Tibial nerve (tissue), 4 donors: ENCODE results near the gene FBH1. TPM values are rescaled to one million over a fixed set of nuclear protein-coding genes. Genes with fewer than 3 reads are reported as not detected.
A peak's percentile ranks its signal among the peaks of the same experiment; 100 is the strongest.

Experiments
- DNase-seq, 2 donors: peaks; one replicate each; pipeline ENCODE4 v3.0.0-alpha.2; 2019; ENCODE audit warnings: low spot score in 2 of 2
- H3K27ac ChIP-seq, 4 donors: fragments of 200-600 bp; sonication (generic) in 3 of 4; one replicate each; pipeline ENCODE4 v1.5.1; 2017 to 2019; ENCODE audit warnings: mild to moderate bottlenecking in 1 of 4
- H3K27me3 ChIP-seq, 2 donors: fragments of 200-600 bp; sonication (generic) in 1 of 2; one replicate each; pipeline versions ENCODE4 v1.5.1 to v1.6.0; 2017 to 2019
- H3K36me3 ChIP-seq, 3 donors: fragments of 200-600 bp; sonication (generic); one replicate each; pipeline ENCODE4 v1.5.1; 2018 to 2019
- H3K4me1 ChIP-seq, 4 donors: fragments of 200-600 bp; sonication (generic) in 3 of 4; one replicate each; pipeline ENCODE4 v1.5.1; 2017 to 2019
- H3K4me3 ChIP-seq, 4 donors: fragments of 200-600 bp; sonication (generic) in 3 of 4; one replicate each; pipeline ENCODE4 v1.5.1; 2017 to 2019; ENCODE audit warnings: mild to moderate bottlenecking in 1 of 4, moderate library complexity in 1 of 4
- H3K9me3 ChIP-seq, 4 donors: fragments of 200-600 bp; sonication (generic) in 3 of 4; one replicate each; pipeline ENCODE4 v1.5.1; 2017 to 2019
- EP300 ChIP-seq, 2 donors: sonication (generic); formaldehyde crosslinking; IDR thresholded peaks; one replicate each; pipeline ENCODE4 v1.6.1; 2017; ENCODE audit warnings: antibody characterized with exemption in 2 of 2, mild to moderate bottlenecking in 1 of 2
- POLR2A ChIP-seq, 2 donors: fragments of 450-650 bp; IDR thresholded peaks; one replicate each; pipeline ENCODE4 v1.6.1; 2017; ENCODE audit warnings: antibody characterized with exemption in 2 of 2, mild to moderate bottlenecking in 2 of 2, moderate library complexity in 2 of 2
- WGBS, 2 donors: methylation state at CpG; one replicate each; pipeline ENCODE4 v1.1.5; 2018; 5-methylcytosine and 5-hydroxymethylcytosine counted together
- total RNA-seq, 4 donors: library from RNA; depleted of rRNA; stranded (reverse); fragments of >200 nt; gene quantifications; one replicate each; pipeline ENCODE4 v1.1.0, GENCODE V29; 2016
- TF ChIP-seq, protein P1 (sequence below), 5 experiments: fragments of 200-600 bp in 3 of 5; fragments of 450-650 bp in 2 of 5; sonication (generic) in 3 of 5; IDR thresholded peaks; one replicate each; pipeline ENCODE4 v1.5.1; 2016 to 2019; ENCODE audit warnings: antibody characterized with exemption in 5 of 5, mild to moderate bottlenecking in 3 of 5, moderate library complexity in 2 of 5

Gene FBH1
- total RNA-seq, 4 donors from 2014 or later = 64.0 to 109 (median 96.6) TPM

DNA sequence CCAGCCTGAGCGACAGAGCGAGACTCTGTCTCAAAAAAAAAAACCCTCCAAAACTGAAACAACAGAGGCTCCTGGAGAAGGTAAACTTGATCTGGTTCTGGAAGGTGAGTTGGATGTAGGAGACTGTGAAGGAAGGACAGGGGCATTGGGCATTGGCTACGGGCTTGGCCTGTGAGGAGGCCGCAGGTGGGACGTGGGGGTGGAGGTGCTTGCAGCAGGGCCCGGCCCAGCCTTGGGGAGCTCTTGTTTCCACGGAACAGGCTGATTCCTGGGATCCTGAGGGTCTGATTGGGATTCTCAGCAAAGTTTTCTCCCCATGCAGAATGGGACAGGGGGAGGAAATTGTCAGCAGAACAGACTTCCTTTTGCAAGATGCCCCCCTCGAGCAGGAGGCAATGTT is 56.7 kb downstream of the FBH1 start:
- no peak for TF ChIP-seq POLR2A (IDR thresholded peaks at IDR 0.05)
- TF ChIP-seq, protein P1, sequence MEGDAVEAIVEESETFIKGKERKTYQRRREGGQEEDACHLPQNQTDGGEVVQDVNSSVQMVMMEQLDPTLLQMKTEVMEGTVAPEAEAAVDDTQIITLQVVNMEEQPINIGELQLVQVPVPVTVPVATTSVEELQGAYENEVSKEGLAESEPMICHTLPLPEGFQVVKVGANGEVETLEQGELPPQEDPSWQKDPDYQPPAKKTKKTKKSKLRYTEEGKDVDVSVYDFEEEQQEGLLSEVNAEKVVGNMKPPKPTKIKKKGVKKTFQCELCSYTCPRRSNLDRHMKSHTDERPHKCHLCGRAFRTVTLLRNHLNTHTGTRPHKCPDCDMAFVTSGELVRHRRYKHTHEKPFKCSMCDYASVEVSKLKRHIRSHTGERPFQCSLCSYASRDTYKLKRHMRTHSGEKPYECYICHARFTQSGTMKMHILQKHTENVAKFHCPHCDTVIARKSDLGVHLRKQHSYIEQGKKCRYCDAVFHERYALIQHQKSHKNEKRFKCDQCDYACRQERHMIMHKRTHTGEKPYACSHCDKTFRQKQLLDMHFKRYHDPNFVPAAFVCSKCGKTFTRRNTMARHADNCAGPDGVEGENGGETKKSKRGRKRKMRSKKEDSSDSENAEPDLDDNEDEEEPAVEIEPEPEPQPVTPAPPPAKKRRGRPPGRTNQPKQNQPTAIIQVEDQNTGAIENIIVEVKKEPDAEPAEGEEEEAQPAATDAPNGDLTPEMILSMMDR (IDR thresholded peaks at IDR 0.05) = no peak
- no peak for TF ChIP-seq EP300 (IDR thresholded peaks at IDR 0.05)
- H3K36me3 ChIP-seq = no peaks in the 10 kb centered on the region
- peaks cover 0 to 43% (median 9%) of the 10 kb centered on the region in 4 donors for H3K4me1 ChIP-seq
- no peak for DNase-seq
- peaks cover 0 to 8% of the 10 kb centered on the region in 2 donors for H3K27me3 ChIP-seq
- no peaks in the 10 kb centered on the region for H3K9me3 ChIP-seq
- WGBS, 2 donors = 84 to 87% methylated on average over 8 of the region's 8 CpGs
- no peak overlapping the region for H3K4me3 ChIP-seq
- no peak overlapping the region for H3K27ac ChIP-seq

DNA sequence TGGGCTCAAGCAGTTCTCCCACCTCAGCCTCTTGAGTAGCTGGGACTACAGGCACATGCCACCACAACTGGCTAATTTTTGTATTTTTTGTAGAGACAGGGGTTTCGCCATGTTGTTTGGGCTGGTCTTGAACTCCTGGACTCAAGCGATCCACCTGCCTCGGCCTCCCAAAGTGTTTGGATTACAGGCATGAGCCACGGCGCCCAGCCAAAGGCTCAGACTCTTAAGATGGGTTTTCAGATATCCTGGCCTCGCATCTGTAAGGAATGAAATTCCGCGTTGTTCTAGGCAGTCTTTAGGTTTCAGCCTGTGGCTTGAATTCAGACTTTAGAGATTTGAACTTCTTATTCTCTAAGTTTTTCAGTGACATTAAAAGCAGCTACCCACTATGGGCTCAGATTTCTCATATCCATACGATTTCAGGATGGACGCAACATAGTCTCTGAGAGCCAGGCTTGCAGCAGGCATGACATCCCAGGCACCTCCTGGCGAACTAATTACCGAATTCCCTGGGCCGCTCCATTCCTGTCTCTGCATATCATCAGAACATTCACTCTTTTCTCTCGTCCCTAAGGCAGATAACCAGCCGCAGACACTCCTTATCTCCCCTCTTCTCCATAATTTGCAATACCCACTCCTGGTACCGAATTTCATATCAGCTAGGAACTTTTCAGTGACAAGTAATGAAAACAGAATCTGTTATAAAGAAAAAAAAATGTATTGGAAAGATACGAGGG is 57.6 kb downstream of the FBH1 start:
- H3K4me3 ChIP-seq = no peak overlapping the region
- H3K27me3 ChIP-seq = peaks cover 0 to 8% of the 10 kb centered on the region in 2 donors
- no peaks in the 10 kb centered on the region for H3K36me3 ChIP-seq
- no peak for DNase-seq
- no peak overlapping the region for H3K27ac ChIP-seq
- peaks cover 0 to 36% (median 8%) of the 10 kb centered on the region in 4 donors for H3K4me1 ChIP-seq
- H3K9me3 ChIP-seq = no peaks in the 10 kb centered on the region
- no peak for TF ChIP-seq POLR2A (IDR thresholded peaks at IDR 0.05)
- TF ChIP-seq EP300 (IDR thresholded peaks at IDR 0.05) = no peak
- TF ChIP-seq, protein P1 (IDR thresholded peaks at IDR 0.05) = no peak
- 91 to 93% methylated on average over 17 of the region's 17 CpGs for WGBS, 2 donors

DNA sequence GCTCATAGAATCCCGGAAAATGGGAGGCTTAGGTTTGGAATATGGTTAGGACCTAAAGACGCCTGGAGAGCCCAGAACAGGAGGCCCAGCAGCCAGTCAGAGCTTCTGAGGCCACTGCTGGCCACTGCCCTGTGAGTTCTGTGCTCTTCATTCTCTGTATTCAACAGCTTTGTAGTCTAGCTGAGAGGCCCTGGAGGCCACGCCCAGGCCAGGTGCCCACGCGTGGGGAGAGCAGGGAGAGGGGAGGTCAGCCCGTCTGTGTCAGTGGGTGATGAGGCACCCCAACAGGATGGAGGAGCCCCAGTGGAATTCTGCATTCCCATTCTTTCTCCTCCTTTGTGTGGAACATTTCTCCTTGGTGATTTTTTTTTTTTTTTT is 58.2 kb downstream of the FBH1 start:
- H3K4me3 ChIP-seq = no peak overlapping the region
- no peaks in the 10 kb centered on the region for H3K36me3 ChIP-seq
- H3K4me1 ChIP-seq = peaks cover 0 to 36% (median 8%) of the 10 kb centered on the region in 4 donors
- TF ChIP-seq, protein P1 (IDR thresholded peaks at IDR 0.05) = no peak
- TF ChIP-seq POLR2A (IDR thresholded peaks at IDR 0.05) = no peak
- TF ChIP-seq EP300 (IDR thresholded peaks at IDR 0.05) = no peak
- WGBS, 2 donors = 79 to 90% methylated on average over 6 of the region's 6 CpGs
- no peak for DNase-seq
- no peaks in the 10 kb centered on the region for H3K9me3 ChIP-seq
- peaks cover 0 to 8% of the 10 kb centered on the region in 2 donors for H3K27me3 ChIP-seq
- H3K27ac ChIP-seq = no peak overlapping the region

DNA sequence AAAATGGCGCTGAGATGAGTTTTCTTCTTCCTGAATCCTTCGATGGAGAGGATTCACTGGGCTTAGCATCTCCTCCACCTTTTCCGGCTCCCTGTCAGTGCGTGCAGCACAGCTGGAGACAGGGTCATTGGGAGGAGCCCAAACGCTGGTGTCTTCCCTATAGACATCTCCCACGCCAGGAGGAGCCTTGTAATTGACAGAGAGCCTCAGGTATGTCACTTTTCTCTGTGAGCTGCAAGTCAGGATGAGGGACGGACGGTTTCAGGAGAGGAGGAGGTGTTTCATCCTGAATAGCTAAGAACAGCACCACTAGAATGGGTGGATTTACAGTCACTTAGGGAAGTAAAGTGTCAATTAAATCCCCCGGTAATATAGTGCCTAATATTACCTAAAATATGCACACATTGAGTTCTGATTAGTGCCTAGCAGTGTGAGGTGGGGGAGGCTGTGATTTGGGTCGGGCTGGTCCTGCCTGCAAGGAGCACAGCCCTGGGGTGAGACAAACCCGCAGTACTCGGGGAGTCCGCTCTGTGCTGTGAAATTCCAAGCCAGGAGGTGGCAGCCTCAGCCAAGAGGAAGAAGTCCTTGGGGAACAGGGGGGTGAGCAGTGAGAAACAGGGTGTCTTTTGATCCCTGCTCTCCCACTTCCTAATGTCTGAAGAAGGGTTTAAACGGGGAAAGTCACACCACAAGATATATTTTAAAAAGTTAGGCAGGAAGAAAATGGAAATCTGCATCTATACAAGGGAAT is 59.1 kb downstream of the FBH1 start:
- Histone ChIP-seq H3K27ac (no peak overlapping the region), H3K27me3 (peaks cover 0 to 8% of the 10 kb centered on the region in 2 donors), H3K4me1 (peaks cover 0 to 27% (median 6%) of the 10 kb centered on the region in 4 donors), H3K4me3 (no peak overlapping the region), H3K9me3 (no peaks in the 10 kb centered on the region), H3K36me3 (no peaks in the 10 kb centered on the region)
- 39 to 43% methylated on average over 14 of the region's 14 CpGs for WGBS, 2 donors
- DNase-seq = no peak
- TF ChIP-seq, protein P1 (IDR thresholded peaks at IDR 0.05) = peak in 3 of 5 experiments; percentile 14 to 18 (median 16)
- no peak for TF ChIP-seq EP300 (IDR thresholded peaks at IDR 0.05)

DNA sequence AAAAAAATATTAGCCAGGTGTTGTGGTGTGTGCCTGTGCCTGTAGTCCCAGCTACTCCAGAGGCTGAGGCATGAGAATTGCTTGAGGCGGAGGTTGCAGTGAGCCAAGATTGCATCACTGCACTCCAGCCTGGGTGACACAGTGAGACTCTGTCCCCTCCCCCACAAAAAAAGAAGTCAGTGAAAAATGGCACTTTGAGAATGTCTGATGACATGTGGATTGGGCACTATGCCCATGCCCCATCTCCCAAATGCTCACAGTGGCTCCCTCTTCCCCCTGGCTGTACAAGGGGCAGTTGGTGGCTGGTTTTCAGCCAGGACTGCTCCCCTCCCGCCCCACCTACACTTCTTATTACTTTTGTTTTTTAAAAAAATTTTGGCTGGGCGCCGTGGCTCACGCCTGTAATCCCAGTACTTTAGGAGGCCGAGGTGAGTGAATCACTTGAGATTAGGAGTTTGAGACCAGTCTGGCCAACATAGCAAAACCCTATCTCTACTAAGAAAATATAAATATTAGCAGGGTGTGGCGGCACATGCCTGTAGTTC is 61.2 kb downstream of the FBH1 start:
- Histone ChIP-seq H3K27ac (no peak overlapping the region), H3K4me1 (peaks cover 0 to 9% (median 5%) of the 10 kb centered on the region in 4 donors), H3K4me3 (no peak overlapping the region), H3K27me3 (peaks cover 0 to 8% of the 10 kb centered on the region in 2 donors), H3K36me3 (no peaks in the 10 kb centered on the region), H3K9me3 (no peaks in the 10 kb centered on the region)
- WGBS, 2 donors = 71 to 79% methylated on average over 7 of the region's 7 CpGs
- TF ChIP-seq EP300 (IDR thresholded peaks at IDR 0.05) = peak in 1 of 2 donors; percentile 49
- TF ChIP-seq, protein P1 (IDR thresholded peaks at IDR 0.05) = no peak
- peak in 1 of 2 donors; percentile 40 for DNase-seq
